Fibroblast of gingiva (primary cell): ENCODE measurements around the gene IVD.
A peak's percentile ranks its signal among the peaks of the same experiment; 100 is the strongest.
"Not testable (repeated sequence)": the region's sequence is repeated elsewhere in the genome, so short reads cannot be mapped to it uniquely, and the experiment has no call there.

Experiments used
- DNase-seq: peaks from one replicate; pipeline ENCODE4 v3.0.0-alpha.2; 2011; ENCODE audit warnings: low read depth

Gene IVD

GRCh38 chr15:40439461-40439959 lies 33.9 kb downstream of the IVD start:
- no peak for DNase-seq

GRCh38 chr15:40439960-40440742 lies 34.6 kb downstream of the IVD start:
- DNase-seq = peak; percentile 23

GRCh38 chr15:40440743-40441564 lies 35.4 kb downstream of the IVD start, which contains the start of gene BAHD1:
TSS of gene BAHD1 (plus strand) at chr15:40440953. CDS start at chr15:40458465, 17,512 bp downstream.
- peak; percentile 96 for DNase-seq

- no peak for DNase-seq
Measured at GRCh38 chr15:40441565-40442531, 36.3 kb downstream of the IVD start.

- no peak for DNase-seq
Measured at GRCh38 chr15:40443255-40443654, 37.7 kb downstream of the IVD start.

GRCh38 chr15:40443846-40444245 lies 38.3 kb downstream of the IVD start:
- DNase-seq = no peak

DNA sequence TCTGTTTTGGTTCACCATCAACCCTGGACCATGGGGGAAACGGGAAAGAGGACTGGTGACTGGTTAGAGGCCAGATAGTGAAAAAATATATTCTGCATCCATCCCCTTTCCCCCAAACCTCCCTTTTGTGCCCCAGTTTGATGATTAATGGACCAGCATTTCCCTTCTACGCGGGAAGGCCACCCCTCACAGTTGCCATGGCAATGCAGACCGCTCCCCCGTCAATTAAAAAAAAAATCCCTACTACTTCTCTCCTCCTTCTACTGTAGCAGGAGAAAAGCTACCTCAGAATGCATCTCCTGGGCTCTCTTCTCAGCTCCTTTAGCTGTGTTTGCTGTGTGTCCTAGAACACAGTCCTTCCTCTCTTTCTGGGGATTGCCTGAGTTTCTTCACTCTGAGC lies 39.1 kb downstream of the IVD start:
- DNase-seq = no peak

DNA sequence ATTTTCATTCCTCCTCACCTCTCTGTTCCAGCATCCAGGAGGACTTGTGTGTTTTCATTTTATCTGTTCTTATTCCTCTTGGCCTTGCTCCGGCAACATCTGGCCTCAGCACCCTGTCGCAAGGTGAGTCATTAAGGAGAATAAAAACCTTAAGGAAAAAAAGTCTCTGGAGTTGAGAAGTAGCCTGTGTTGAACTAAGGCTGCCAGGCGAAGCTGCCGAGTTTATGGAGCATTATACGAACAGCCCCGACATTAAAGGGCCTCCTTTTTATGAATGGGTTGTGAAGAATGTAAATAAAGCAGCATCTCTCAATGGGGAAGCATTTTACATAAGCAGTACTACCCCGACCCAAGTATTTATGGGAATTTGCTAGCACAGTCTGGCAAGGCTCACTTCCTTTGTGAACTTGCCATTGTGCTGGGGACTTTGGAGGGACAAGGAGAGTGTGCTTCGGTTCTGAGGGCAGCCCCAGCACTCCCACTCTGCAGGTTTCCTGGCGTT lies 39.9 kb downstream of the IVD start:
- DNase-seq = no peak

DNA sequence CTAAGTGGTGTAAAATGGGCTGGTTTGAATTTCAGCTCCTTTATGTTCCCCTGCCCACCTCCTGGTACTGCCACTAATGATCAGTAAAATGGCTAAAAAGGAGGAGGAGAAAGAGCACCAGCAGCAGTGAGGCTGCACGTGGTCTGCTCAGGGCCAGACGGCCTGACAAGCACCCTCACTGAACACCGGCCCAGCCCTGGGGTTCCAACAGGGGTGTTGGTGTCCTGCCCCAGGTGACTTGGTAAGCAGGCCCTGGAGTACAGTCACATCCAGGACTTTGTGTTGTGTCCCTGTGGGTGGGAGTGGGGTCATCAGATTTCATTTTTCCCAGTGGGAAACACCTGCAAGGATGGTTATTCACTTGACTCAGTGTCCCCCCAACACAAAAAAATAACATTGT lies 40.5 kb downstream of the IVD start:
- no peak for DNase-seq

DNA sequence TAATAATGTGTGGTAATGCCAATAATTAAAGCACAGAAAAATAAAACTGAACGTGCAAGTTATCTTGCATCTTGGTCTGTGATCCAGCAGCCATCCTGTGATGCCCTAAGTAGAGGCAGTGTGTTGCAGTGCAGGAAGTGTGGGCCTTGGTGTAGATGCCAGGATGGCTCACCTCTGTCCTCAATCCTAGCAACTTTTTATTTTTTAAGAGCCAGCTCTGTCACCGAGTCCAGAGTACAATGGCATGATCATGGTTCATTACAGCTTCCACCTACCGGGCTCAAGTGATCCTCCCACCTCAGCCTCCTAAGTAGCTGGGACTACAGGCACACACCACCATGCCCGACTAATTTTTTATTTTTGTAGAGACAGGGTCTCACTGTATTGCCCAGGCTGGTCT lies 42.8 kb downstream of the IVD start:
- no peak for DNase-seq

DNA sequence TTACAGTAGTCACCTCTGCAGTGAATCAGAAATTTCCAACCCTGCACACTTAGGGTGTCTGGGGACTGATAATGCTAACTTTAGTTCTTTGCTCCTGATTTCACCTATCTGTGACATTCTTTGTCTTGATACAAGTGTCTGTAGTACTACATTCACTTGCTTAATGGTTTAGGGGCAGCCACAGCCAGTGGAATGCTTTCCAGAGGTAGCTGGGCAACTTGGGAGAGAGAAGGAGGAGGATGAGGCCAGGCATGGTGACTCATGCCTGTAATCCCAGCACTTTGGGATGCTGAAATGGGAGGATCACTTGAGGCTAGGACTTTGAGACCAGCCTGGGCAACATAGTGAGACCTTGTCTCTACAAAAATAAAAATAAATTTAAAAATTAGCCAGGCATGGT lies 43.7 kb downstream of the IVD start:
- DNase-seq = peak; percentile 9

GRCh38 chr15:40450047-40450446 lies 44.5 kb downstream of the IVD start:
- DNase-seq = no peak

GRCh38 chr15:40451527-40452158 lies 46.0 kb downstream of the IVD start:
- DNase-seq = no peak

DNA sequence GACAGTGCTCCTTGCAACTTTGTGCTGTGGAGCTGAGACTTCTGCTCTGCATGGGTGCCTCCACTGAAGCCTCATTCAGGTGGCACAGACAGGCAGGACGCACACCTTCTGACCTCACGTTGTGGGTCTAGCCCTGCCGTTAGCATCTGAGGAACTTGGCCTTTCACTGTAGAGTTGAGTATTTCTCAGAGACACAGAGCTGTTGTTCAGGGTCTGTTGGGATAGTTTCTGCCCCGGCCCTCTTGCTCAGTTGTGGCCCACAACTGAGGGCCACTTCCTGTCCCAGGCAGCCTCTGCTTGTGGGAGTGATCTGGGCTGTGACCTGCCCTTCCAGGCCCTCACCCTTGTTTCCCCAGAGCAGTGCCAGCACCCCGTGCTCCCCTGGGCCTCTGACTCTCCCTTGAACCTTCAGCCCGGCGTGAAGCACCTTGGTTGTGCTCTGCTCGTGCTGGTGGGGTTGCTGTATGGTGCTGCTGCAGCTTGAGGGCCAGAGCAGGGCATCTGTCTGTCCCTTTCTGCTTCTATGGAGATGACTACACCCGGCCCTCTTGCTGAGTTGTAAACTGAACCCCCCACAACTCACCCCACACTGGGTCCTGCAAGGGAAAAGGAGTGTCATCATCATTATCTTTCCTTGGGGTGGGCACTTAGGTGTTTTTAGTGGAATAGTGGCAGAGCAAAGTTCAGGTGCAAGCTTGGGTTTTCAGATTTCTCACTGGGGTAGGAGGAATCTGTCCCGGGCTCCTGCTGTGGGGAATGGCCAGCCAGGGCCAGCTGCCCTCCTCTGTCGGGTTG lies 46.9 kb downstream of the IVD start:
- DNase-seq = no peak

DNA sequence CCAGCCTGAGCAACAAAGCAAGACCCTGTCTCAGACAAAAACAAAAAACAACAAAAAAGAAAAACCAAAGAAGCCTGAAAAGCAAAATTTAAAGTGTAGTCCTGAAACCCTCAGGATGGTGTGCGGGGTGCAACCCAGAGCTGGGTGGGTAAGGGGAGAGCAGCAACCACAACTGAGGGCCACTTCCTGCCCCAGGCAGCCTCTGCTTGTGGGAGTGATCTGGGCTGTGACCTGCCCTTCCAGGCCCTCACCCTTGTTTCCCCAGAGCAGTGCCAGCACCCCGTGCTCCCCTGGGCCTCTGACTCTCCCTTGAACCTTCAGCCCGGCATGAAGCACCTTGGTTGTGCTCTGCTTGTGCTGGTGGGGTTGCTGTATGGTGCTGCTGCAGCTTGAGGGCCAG lies 48.3 kb downstream of the IVD start:
- DNase-seq = not testable (repeated sequence)

- DNase-seq = peak; percentile 26
Measured at GRCh38 chr15:40454904-40455391, 49.4 kb downstream of the IVD start.

- DNase-seq = no peak
Measured at GRCh38 chr15:40456299-40456712, 50.7 kb downstream of the IVD start.

DNA sequence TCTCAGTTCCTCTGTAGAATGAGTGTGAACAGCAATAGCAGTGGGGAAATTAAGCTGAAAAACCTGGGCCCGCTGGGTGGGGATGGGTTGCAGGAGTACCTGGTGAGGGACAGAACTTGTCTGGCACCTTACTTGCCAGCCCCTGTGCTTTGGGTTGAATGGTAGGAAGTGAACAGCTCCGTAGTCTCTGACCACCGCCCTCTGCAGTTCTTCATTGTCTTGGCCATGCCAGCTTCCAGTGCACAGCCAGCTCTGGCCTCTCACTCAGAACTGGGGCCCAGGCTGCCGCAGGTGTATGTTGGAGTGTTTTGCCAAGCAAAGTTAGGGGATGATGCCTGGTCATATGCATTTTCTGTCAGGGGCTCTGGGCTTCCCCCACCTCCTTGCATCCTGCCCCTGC lies 51.1 kb downstream of the IVD start:
- DNase-seq = no peak

- no peak for DNase-seq
Measured at GRCh38 chr15:40458495-40459371, 53.1 kb downstream of the IVD start.
